GM19035 (cell line): ENCODE data around the gene LXN.

Source experiments
- ATAC-seq: cut with Tn5 transposase; IDR thresholded peaks from one replicate; pipeline ENCODE4 v1.9.1; 2021; ENCODE audit not compliant: unreplicated experiment

The LXN gene

DNA sequence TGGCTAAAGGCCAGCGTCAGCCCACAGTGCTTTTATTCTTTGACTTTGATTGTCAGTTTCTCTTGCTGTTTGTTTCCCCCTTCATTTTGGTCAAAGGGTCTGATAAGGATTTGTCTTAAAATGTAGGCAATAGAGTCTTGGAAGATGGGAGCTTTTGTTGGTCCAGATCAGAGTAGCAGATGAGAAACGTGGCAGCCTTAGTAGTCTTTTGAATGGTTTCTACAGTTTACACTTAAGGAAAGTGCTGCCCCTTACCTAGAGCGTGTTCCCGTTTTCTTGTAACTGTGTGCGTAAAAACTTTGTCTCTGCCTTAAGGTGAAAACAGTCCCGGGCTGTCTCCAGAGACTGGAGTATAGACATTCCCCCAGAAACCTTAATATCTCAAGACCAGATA lies 630 bp downstream of the LXN start:
- ATAC-seq, result peak; percentile 8

DNA sequence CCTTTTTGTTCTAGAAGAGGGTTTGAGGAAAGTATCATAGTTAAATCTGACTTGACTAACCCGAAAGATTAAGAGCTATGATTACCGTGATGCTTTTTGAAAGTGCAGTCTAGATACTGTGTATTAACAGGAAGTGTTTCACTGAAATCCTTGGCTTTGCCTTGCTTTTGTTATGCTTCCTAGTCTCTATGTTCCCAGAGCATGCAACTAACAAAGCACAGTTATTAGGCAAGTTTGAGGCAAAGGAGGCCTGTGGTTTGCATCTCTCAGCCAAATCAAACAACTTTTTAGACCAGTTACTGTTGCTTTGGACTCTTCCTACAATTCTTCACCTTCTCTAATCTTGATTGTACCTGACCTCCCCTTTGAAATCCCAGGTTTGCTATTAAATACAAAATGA lies 3.9 kb downstream of the LXN start:
- no peak for ATAC-seq

DNA sequence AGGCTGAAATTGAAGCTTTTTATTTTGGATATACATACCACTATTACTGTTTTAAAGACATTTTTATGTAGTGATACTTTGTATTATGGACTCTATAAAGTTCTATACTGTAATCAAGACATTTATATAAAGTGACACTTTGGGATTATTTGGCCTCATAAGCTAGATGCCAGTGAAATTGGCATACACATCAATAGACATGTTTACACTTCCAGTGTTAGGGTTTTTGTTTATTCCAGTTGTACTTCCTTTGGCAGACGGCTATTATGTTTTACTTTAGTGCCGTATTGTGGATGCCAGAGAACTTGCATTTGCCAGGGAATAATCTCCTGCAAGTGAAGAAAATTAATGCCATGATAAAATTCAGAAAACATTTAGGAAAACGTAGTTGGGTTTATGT lies 6.0 kb downstream of the LXN start:
- no peak for ATAC-seq

DNA sequence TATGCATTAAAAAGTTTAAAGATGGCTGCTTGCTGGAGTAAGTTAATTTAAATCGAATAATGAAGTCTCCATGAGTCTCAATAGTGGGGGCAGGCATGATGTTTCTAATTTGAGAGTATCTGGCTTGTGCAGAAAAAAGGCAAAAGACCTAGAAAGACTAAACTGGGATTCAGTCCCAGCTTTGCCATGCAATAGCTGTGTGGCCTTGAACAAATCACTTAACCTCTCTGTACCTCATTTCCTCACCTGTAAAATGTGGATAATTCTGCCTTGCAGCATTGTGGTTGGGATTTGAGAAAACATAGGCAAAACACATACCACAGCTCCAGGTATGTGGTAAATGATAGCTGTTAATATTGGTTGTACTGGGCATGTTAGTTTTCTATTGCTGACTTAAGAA lies 8.6 kb downstream of the LXN start:
- ATAC-seq, result no peak

DNA sequence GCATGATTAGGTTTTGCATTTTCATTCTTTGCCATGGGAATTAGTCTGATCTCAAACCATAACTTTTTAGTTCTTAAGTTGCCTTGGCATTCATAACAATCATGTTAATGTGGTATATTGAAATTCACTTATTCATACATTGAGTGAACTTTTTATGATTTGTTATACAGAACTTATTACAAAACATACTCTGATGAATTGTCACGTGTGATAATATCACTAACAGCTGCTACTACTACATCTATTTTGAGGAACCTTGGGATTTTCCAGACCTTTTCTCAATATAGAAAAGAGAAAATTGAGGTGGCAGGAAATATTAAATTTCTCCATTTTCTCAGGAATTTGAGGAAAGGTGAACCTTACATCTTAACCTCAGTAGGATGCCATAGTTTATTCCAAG lies 9.2 kb downstream of the LXN start:
- ATAC-seq, result no peak

DNA sequence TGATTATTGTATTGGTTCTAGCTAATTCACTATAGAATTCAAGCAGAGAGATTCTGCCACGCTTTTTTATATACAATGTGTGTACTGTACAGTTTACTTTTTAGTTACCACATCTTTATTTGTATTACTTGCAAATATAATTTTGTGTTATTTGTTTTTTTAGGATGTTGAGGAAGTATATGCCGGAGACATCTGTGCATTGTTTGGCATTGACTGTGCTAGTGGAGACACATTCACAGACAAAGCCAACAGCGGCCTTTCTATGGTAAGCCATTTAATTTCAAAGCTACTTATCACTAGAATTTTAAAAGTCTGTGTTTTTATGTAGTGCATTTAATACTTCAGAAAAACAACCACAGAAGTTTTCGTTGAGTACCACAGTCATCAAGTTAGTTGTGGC lies 11.7 kb downstream of the LXN start:
- no peak for ATAC-seq

DNA sequence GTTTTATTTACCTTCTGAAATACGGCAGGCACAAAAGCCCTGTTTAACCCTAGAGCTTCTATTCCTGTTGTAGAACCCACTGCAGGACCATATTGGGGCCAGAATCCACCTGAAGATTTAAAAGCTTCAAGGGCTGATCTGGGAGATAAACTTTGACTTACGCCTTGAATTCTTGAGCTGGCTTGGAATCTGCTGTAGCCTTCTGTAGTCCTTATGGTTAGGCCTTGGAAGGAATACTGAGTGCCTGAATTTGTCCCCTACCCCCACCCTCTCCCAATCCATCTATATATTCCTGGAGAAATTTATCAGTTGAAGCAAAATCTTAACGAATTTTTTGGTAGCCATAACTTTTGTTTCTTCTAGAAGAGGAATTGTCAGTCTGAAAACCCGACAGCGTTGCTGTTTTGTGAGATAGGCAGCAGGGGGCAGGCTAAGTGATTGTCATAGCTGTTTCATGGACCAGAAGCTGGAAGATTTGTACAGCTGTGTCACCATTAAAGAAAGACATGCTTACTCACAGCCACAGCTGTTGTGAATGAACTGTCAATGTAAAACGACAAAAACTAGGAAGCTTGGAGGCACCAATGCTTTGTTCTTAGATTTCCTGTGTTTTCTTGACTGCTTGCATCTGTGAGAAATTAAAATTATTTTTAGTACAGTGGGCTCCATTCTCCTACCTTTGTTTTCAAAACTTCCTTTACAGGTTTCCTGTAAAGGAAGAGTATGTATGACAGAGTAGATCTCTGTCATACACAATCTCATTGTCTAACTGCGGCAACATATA lies 12.8 kb downstream of the LXN start:
- ATAC-seq, result peak; percentile 87

DNA sequence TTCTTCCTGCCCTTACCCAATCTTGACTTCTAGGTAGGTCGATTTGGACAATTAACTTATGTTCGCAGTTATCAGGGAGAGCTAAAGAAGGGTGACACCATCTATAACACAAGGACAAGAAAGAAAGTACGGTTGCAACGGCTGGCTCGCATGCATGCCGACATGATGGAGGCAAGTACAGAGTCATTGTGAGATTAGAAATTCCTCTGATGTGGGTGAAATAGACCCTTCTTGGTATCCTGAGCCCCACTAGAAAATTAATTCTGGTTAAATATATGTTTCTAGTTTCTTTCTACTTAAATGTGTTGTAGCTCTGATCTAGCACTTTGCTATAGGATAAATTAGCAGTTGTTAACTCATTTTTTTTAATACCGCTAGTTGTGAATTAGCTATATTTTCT lies 13.6 kb downstream of the LXN start:
- ATAC-seq, result no peak

DNA sequence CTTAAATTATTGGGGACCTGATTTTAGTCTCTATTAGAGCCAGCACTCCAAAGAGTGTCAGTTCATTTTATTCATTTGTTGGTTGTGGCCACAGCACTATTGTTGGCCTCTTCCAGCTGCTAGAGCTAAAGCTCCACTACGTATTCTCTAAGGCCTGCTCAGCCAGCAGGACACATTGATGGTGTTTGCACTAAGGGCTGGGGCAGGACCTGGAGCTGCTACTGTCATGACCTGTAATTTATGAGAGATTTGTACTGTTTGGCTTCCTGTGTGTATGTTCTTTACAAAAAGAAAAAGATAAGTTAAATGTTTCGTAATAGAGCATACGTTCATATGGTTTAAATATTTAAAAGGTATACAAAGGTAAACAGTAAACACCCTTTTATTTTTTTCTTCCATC lies 20.0 kb downstream of the LXN start:
- no peak for ATAC-seq

DNA sequence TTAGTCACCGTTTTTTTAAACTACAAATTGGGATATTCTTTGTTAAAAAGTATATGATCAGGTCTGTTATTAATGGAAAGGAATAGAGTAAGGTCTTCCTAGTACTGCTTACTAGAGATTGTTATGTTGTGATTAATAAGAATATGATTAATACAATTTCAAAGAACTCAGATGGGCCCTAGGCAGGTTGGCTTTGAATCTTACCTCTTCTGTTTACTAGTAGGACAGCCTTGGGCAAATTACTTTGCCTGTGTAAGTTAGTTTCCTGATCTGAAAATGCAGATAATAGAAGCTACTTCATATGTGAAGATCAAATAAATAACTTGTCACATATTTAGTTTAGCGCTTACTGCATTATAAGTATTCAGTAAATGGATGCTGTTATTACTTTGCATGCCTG lies 21.3 kb downstream of the LXN start:
- ATAC-seq, result no peak

DNA sequence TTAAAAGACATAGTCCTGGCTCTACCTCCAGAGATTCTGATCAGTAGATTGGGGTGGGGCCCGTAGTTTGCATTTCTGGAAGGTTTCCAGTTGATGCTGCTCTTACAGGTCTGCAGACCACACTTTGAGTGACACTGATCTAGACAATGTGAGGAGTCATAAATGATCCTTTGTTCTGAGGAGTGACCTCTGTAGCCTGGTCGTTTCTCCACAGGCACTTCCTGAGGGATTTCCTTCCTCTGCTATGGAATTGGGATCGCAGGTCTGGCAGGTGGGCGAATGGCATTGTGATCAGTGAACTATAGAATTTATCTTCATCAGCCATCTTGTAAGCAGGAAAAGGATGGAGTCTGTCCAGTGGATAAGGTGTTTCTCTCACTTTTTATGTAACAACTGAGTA lies 22.7 kb downstream of the LXN start:
- ATAC-seq, result no peak

DNA sequence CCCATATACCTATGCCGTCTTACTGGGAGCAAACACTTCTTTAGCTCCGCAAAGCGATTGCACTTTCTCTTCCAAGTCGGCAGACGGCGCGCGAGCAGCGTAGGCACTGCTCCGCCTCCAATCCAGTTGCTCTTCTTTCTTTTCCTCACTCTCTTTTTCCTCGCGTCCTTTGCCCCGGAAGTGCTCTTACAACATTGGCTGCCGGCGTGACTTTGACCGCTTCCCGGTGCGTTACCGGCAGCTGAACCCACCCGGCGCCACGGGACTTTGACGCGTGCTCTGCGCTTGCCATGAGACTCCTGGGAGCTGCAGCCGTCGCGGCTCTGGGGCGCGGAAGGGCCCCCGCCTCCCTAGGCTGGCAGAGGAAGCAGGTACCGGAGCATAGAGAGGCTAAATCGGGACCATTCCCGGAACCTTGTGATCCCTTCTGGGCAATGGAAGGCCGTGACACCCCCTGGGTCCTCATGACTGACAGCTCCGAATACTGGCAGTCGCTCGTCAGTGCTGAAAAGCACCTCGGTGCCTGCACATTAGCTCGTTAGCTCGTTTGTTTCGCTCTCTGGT lies 28.0 kb downstream of the LXN start, which contains the start of gene GFM1:
GFM1 (plus strand) TSS at position 183 of the 564 bp plus-strand sequence; CDS start at position 291, 108 bp downstream.
- peak; percentile 99 for ATAC-seq

DNA sequence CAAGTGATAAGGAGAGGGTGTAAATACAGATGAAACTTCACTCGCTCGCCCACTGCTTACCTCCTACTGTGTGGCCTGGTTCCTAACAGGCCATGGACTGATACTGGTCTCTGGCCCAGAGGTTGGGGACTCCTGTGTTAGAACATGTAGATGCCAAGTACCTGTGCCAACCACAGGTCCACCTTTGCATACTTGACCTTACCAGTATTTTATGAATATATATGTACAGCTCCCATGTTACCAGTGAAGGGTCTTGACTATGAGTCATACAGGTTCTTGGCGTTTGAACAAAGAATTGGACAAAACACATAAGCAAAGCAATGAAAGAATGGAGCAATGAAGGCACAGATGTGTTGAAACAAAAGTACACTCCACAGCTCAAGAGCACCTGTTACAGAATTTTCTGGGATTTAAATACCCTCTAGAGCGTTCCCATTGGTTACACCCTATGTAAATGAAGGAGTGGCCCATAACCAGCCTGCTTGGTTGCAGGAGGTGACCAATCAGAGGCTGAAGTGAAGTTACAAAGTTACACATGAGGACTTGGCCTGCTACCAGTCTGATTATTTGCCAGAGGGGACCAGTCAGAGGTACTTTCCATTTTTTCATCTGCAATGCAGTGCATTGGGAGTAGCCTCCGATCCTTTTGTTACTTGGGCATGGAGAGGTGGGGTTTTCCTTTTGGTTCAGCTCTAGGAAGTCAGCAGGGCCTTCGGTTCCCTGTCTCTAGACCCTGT lies 29.8 kb downstream of the LXN start:
- no peak for ATAC-seq

DNA sequence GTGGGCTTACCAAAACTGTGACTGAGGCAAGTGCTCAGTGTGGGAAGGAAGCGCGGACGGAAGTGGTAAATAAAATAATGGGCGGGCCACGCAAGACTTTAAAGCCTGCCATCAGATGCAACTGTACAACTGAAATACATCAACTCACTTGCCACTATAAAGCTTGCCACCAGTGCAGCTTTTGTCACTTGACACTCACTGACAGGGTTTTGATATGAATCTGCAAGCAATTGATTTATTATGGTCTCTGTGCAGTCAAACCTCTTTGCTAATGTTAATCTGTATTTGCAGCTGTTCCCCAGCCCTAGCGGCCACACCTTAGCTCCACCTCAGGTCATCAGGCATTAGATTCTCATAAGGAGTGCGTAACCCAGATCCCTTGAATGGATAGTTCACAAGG lies 30.4 kb downstream of the LXN start:
- no peak for ATAC-seq

DNA sequence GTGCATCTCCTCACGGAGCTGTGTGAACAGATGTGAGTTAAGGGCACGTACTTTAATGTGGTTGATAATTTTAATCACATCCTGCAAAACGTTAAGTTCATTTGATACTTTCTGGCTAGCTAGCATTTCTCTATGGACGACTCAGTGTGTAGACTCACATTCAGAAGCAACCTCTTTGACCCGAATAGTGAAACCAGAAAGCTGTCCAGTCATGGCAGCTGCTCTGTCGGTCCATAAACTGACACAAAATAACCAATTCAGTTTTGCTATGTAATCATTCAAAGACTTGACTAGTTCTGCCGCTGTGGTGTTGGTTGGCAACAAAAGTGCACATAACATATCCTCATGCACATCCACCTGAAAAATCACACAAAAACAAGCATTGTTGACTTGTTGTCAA lies 31.8 kb downstream of the LXN start:
- ATAC-seq, result no peak

DNA sequence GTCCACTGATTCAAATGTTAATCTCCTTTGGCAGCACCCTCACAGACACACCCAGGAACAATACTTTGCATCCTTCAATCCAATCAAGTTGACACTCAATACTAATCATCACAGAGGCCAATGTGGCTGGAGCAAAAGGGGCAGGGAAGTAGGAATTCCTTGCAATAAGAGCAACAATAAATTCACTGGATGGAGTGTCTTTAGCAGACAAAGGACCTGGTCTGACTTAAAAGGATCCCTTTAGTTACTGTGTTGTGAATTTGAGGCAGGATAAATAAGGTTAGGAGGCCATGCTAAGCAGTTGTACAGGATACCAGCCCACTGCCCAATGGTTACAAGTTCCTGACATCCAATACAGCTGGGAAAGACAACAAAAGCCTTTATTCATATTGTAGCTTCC lies 40.5 kb downstream of the LXN start:
- no peak for ATAC-seq

DNA sequence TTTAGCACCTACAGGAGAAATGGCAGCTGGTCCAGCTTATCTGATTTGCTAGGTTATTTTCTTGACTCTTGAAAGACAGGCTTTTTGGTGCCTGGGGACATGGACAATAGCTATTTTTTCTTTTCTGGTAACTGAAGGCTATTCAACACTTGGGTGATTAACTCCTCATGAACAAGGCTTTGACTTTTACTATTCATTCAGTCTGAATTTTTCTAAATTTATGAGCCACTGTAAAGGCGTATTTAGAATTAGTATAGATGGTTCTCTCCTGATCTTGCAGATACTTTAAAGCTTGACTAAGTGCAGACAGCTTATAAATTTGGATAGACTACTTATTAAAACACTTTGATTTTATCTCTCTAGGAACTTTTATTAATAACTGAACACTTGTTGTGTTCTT lies 46.6 kb downstream of the LXN start:
- no peak for ATAC-seq

DNA sequence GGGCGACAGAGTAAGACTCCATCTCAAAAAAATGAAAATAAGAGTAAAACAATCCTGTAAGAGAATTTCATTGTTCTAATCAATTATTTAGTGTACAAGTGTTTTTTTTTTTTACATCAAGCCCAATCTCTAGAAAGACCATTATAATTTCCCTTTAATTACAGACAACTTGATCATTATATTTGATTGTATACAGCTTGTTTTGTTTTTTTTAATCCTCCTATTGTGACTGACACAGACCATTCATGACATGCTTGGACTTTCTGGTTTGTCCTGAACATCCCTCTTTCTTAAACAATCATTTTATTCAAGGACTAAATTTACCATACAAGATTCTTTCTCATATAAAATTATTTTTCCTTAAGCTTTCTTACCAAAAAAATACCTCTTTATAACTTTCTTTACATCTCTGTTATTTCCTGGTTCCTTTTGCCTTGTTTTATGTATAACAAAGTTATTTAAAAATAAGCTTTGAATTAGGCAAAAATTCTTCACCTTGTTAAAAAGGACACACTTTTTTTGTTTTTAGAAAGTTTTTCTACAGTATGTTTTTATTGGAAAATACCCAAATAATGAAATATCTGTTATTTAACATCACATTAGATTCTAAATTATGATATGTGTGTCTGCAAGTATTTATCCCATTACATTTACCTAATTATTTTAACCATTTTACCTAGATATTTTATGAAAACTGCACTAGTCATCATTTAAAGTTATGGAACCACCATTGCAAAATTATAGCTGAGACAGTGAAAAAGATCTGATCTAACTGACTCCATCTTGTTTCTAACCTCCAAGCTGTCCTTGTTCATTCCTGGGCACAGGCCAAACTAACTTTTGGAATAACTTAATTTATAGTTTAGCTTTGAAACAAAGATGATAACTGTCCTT lies 54.2 kb downstream of the LXN start:
- no peak for ATAC-seq
